ENCODE data around the gene SRPRA.

DNA sequence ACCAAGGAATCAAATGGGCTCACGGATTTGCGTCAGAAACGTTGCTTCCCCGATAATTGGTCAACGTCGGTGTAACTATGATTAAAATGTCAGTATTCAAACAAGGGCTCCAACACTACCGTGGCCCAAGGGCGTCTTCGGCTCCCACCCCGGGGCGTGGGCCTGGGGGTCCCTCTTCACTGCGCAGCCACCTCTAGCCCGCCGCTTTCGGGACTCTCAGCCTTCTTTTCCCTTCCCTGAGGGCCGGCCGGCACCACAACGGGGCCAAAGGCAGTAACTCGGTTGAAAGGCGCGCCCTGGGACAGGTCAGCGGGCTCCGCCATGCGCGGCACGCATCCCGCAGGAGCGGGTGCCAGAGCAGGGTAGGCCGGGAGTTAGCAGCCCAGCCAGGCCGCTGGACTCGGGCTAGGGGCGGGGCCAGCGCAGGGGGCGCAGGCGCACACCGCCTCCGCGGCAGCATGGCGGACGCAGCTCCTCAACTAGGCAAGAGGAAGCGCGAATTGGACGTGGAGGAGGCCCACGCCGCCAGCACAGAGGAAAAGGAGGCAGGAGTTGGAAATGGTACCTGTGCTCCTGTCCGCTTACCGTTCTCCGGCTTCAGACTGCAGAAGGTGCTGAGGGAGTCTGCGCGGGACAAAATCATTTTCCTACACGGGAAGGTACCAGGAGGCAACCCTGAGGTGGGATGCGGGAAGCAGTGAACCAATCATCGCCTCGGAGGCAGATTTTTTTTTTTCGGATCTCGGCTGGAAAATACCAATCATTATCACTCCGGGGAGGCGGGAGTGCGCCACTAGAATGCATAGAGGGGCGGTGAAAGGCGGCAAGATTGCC, 35.1 kb upstream of the SRPRA start, which contains the start of gene DCPS:
- TF ChIP-seq EP300 (IDR thresholded peaks at IDR 0.05) (peak in 1 of 4 donors; percentile 3), POLR2A (IDR thresholded peaks at IDR 0.05) (peak; percentile 16 to 61), POLR2AphosphoS5 (IDR thresholded peaks at IDR 0.05) (peak; percentile 39 to 82 (median 75))
- TF ChIP-seq, protein P1, sequence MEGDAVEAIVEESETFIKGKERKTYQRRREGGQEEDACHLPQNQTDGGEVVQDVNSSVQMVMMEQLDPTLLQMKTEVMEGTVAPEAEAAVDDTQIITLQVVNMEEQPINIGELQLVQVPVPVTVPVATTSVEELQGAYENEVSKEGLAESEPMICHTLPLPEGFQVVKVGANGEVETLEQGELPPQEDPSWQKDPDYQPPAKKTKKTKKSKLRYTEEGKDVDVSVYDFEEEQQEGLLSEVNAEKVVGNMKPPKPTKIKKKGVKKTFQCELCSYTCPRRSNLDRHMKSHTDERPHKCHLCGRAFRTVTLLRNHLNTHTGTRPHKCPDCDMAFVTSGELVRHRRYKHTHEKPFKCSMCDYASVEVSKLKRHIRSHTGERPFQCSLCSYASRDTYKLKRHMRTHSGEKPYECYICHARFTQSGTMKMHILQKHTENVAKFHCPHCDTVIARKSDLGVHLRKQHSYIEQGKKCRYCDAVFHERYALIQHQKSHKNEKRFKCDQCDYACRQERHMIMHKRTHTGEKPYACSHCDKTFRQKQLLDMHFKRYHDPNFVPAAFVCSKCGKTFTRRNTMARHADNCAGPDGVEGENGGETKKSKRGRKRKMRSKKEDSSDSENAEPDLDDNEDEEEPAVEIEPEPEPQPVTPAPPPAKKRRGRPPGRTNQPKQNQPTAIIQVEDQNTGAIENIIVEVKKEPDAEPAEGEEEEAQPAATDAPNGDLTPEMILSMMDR (IDR thresholded peaks at IDR 0.05): no peak

Measured in sigmoid colon (tissue), 4 donors.